Measurements from ENCODE around the gene NDST1. TPM values are rescaled to one million over a fixed set of nuclear protein-coding genes. Genes with fewer than 3 reads are reported as not detected.

NDST1 gene
- total RNA-seq, 4 donors from 2014 or later: 36.1 to 70.5 (median 50.5) TPM

DNA sequence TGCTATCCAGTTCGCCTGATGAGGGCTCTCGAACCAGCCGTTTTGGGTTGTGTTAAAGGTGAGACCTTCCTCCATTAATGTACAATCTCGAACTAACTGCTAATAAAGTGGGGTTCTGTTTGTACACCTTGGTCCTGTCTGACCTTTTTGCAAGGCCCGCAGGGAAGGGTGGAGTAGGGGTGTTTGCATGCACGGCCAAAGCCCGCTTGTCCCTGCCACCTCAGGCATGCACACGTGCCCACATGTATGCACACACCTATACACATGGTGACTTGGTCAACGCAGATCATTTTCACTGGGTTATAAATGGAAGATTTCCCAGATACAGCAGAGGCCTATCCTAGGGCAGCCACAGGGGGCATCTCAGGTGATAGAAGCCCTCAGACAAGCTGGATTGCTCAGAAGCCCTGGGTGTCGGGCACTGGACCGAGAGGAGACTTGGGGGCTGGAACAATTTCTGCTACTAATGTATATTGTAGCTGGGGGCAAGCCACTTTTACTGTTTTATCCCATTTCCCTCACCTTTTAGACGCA lies 50.2 kb downstream of the NDST1 start:
- H3K4me3 ChIP-seq: no peak overlapping the region
- intact Hi-C loops (cut with DNase I; ENCODE audit: low total_unique reads) (no loop called here), in situ Hi-C loops (cut with MboI; ENCODE audit: low sequenced_read_pairs in 4 of 4) (loop anchor here in 1 of 4 donors (25.0 kb wide), 1 partner anchor 279 kb away; the partner anchor contains the start of gene IRGM)
- ATAC-seq (peak in 1 of 2 donors; percentile 52), DNase-seq (no peak)
- peak overlapping the region in 3 of 4 donors; percentile 44 to 71 (median 51) for H3K27ac ChIP-seq
- H3K9me3 ChIP-seq: no peaks in the 10 kb centered on the region
- H3K4me1 ChIP-seq: peaks cover 16 to 19% of the 10 kb centered on the region in 2 donors
- H3K27me3 ChIP-seq: no peaks in the 10 kb centered on the region
- TF ChIP-seq POLR2A (IDR thresholded peaks at IDR 0.05): no peak
- TF ChIP-seq, protein P1, sequence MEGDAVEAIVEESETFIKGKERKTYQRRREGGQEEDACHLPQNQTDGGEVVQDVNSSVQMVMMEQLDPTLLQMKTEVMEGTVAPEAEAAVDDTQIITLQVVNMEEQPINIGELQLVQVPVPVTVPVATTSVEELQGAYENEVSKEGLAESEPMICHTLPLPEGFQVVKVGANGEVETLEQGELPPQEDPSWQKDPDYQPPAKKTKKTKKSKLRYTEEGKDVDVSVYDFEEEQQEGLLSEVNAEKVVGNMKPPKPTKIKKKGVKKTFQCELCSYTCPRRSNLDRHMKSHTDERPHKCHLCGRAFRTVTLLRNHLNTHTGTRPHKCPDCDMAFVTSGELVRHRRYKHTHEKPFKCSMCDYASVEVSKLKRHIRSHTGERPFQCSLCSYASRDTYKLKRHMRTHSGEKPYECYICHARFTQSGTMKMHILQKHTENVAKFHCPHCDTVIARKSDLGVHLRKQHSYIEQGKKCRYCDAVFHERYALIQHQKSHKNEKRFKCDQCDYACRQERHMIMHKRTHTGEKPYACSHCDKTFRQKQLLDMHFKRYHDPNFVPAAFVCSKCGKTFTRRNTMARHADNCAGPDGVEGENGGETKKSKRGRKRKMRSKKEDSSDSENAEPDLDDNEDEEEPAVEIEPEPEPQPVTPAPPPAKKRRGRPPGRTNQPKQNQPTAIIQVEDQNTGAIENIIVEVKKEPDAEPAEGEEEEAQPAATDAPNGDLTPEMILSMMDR (IDR thresholded peaks at IDR 0.05 in 4 of 5, conservative IDR thresholded peaks at IDR 0.05 in 1 of 5): peak in 1 of 5 experiments; percentile 12
- H3K36me3 ChIP-seq: peaks cover 0 to 10% of the 10 kb centered on the region in 2 donors

- intact Hi-C loops (cut with DNase I; ENCODE audit: low total_unique reads): no loop called here
- no peaks in the 10 kb centered on the region for H3K27me3 ChIP-seq
- peaks cover 0 to under 1% of the 10 kb centered on the region in 2 donors for H3K36me3 ChIP-seq
- peaks cover 16 to 19% of the 10 kb centered on the region in 2 donors for H3K4me1 ChIP-seq
- H3K9me3 ChIP-seq: no peaks in the 10 kb centered on the region
- in situ Hi-C loops (cut with MboI; ENCODE audit: low sequenced_read_pairs in 4 of 4): loop anchor here in 1 of 4 donors (25.0 kb wide), 1 partner anchor 278 kb away; the partner anchor contains the start of gene IRGM
- DNase-seq: no peak
- H3K27ac ChIP-seq: no peak overlapping the region
- no peak overlapping the region for H3K4me3 ChIP-seq
- TF ChIP-seq, protein P1 (IDR thresholded peaks at IDR 0.05 in 4 of 5, conservative IDR thresholded peaks at IDR 0.05 in 1 of 5): no peak
- TF ChIP-seq POLR2A (IDR thresholded peaks at IDR 0.05): no peak
- ATAC-seq: no peak
These were observed 51.2 kb downstream of the NDST1 start for GRCh38 chr5:150559088-150559487.

GRCh38 chr5:150559701-150560100 lies 51.8 kb downstream of the NDST1 start:
- no peaks in the 10 kb centered on the region for H3K36me3 ChIP-seq
- H3K4me3 ChIP-seq: no peak overlapping the region
- intact Hi-C loops (cut with DNase I; ENCODE audit: low total_unique reads) (no loop called here), in situ Hi-C loops (cut with MboI; ENCODE audit: low sequenced_read_pairs in 4 of 4) (loop anchor here (5.0 to 25.0 kb wide), 9 partner anchors 93 to 293 kb away; partner anchors contain the start of genes IRGM (in 3 of the 4), MYOZ3 (in 1 of the 4) and RBM22 (in 1 of the 4))
- H3K27me3 ChIP-seq: no peaks in the 10 kb centered on the region
- peaks cover 16 to 19% of the 10 kb centered on the region in 2 donors for H3K4me1 ChIP-seq
- no peak overlapping the region for H3K27ac ChIP-seq
- TF ChIP-seq POLR2A (IDR thresholded peaks at IDR 0.05): no peak
- TF ChIP-seq, protein P1 (IDR thresholded peaks at IDR 0.05 in 4 of 5, conservative IDR thresholded peaks at IDR 0.05 in 1 of 5): no peak
- H3K9me3 ChIP-seq: no peaks in the 10 kb centered on the region
- DNase-seq (no peak), ATAC-seq (no peak)

DNA sequence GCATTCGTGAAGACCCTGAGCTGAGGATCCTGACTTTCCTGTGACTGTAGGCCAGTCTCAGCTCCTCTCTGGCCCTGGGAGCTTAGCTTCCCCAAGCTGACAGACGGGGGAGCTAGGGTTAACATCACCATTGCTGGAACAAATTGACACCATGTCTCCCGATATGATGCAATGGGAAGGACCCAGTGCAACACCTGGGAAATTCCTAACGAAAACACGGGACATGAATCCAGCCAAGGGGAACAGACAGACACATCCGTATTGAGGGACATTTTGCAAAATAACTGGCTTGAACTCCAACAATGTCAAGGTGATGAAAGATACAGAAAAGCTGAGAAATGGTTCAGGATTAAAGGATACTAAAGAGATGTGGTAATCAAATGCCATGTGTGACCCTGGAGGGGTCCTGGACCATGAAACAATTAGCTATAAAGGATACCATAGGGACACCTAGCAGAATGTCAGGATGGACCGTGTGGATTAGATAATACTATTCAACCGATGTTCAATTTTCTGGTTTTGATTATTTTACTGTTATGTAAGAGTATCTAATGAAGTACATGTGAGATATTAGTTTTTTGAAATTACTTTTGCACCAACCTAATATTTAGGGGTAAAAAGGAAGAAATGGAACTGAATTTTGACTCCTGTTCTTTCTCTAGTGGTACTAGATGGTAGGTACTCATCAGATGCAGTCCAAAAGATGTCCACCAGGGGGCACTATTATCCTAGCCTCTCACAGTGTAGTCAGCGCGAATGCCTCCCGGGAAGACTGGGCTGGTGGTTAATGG lies 52.7 kb downstream of the NDST1 start:
- DNase-seq (peak; percentile 78 to 81), ATAC-seq (peak; percentile 86 to 89)

More for the DNA sequence above, 52.7 kb downstream of the NDST1 start:
- no peak overlapping the region for H3K4me3 ChIP-seq
- in situ Hi-C loops (cut with MboI; ENCODE audit: low sequenced_read_pairs in 4 of 4): loop anchor here (5.0 to 25.0 kb wide), 9 partner anchors 92 to 292 kb away; partner anchors contain the start of genes IRGM (in 3 of the 4), MYOZ3 (in 1 of the 4) and RBM22 (in 1 of the 4)
- H3K27ac ChIP-seq: no peak overlapping the region
- intact Hi-C loops (cut with DNase I; ENCODE audit: low total_unique reads): loop anchor here (1.0 kb wide), 2 partner anchors 150 to 287 kb away; no protein-coding TSS in a partner anchor
- TF ChIP-seq, protein P1 (IDR thresholded peaks at IDR 0.05 in 4 of 5, conservative IDR thresholded peaks at IDR 0.05 in 1 of 5): peak; percentile 84 to 97 (median 94)
- no peak for TF ChIP-seq POLR2A (IDR thresholded peaks at IDR 0.05)
- H3K27me3 ChIP-seq: no peaks in the 10 kb centered on the region
- H3K9me3 ChIP-seq: no peaks in the 10 kb centered on the region
- no peaks in the 10 kb centered on the region for H3K36me3 ChIP-seq
- H3K4me1 ChIP-seq: peaks cover 16 to 19% of the 10 kb centered on the region in 2 donors

All from gastrocnemius medialis (tissue), 4 donors.